GM18858 (cell line): ENCODE measurements around the gene GOLGA8S.
"Not testable (repeated sequence)": the region's sequence is repeated elsewhere in the genome, so short reads cannot be mapped to it uniquely, and the experiment has no call there.

Source experiments
- ATAC-seq: cut with Tn5 transposase; IDR thresholded peaks from one replicate; pipeline ENCODE4 v1.9.1; 2021; ENCODE audit not compliant: unreplicated experiment

The GOLGA8S gene

GRCh38 chr15:23354448-23354847, at the start of gene GOLGA8S:
GOLGA8S (plus strand) TSS chr15:23354748; CDS start chr15:23354810, 62 bp downstream.
- ATAC-seq = not testable (repeated sequence)

- not testable (repeated sequence) for ATAC-seq
Observed at GRCh38 chr15:23304805-23305204, 49.7 kb upstream of the GOLGA8S start.

GRCh38 chr15:23305921-23306320, 48.6 kb upstream of the GOLGA8S start:
- not testable (repeated sequence) for ATAC-seq

GRCh38 chr15:23311233-23311632, 43.3 kb upstream of the GOLGA8S start:
- ATAC-seq = not testable (repeated sequence)

- ATAC-seq = not testable (repeated sequence)
Observed at GRCh38 chr15:23334096-23334495, 20.5 kb upstream of the GOLGA8S start, which contains the start of gene GOLGA6L26. GOLGA6L26 (minus strand) TSS chr15:23334196; CDS start chr15:23334135, 61 bp downstream.

- ATAC-seq = not testable (repeated sequence)
Observed at GRCh38 chr15:23362622-23363021, 8.1 kb downstream of the GOLGA8S start.

GRCh38 chr15:23364261-23364660, 9.7 kb downstream of the GOLGA8S start:
- ATAC-seq = not testable (repeated sequence)

GRCh38 chr15:23370578-23370977, 16.0 kb downstream of the GOLGA8S start:
- no peak for ATAC-seq

- ATAC-seq = not testable (repeated sequence)
Observed at GRCh38 chr15:23371134-23371533, 16.6 kb downstream of the GOLGA8S start.

- ATAC-seq = not testable (repeated sequence)
Observed at GRCh38 chr15:23371868-23372267, 17.3 kb downstream of the GOLGA8S start.

GRCh38 chr15:23372284-23372683, 17.7 kb downstream of the GOLGA8S start:
- no peak for ATAC-seq

GRCh38 chr15:23372891-23373600, 18.5 kb downstream of the GOLGA8S start:
- not testable (repeated sequence) for ATAC-seq

GRCh38 chr15:23374226-23374625, 19.7 kb downstream of the GOLGA8S start:
- not testable (repeated sequence) for ATAC-seq

- ATAC-seq = not testable (repeated sequence)
Observed at GRCh38 chr15:23378946-23379345, 24.4 kb downstream of the GOLGA8S start.

GRCh38 chr15:23380700-23381099, 26.2 kb downstream of the GOLGA8S start:
- not testable (repeated sequence) for ATAC-seq

- not testable (repeated sequence) for ATAC-seq
Observed at GRCh38 chr15:23381192-23381591, 26.6 kb downstream of the GOLGA8S start.

GRCh38 chr15:23384371-23384770, 29.8 kb downstream of the GOLGA8S start:
- no peak for ATAC-seq

GRCh38 chr15:23385886-23386430, 31.4 kb downstream of the GOLGA8S start:
- no peak for ATAC-seq

GRCh38 chr15:23387621-23388190, 33.2 kb downstream of the GOLGA8S start:
- no peak for ATAC-seq

- ATAC-seq = no peak
Observed at GRCh38 chr15:23395030-23395692, 40.6 kb downstream of the GOLGA8S start.

- no peak for ATAC-seq
Observed at GRCh38 chr15:23395832-23396231, 41.3 kb downstream of the GOLGA8S start.
